ENCODE measurements around the gene NEDD8. TPM values are rescaled to one million over a fixed set of nuclear protein-coding genes. Genes with fewer than 3 reads are reported as not detected.

NEDD8 gene
- total and polyA plus RNA-seq, 7 donors, result 135 to 315 (median 206) TPM

GRCh38 chr14:24196071-24197055 is 35.8 kb downstream of the NEDD8 start:
- Histone ChIP-seq H3K4me1 (peaks cover 22% of the 10 kb centered on the region), H3K4me3 (peak overlapping the region; percentile 89), H3K9me3 (no peaks in the 10 kb centered on the region), H3K27me3 (ENCODE audit: insufficient read depth in 3 of 3, low read length in 2 of 3) (no peaks in the 10 kb centered on the region), H3K36me3 (ENCODE audit: insufficient read depth in 1 of 2, low read depth in 1 of 2) (peaks cover 0 to 31% of the 10 kb centered on the region in 2 donors), H3K27ac (peak overlapping the region; percentile 96)
- intact Hi-C loops (cut with DNase I), result no loop called here
- DNase-seq (no peak), ATAC-seq (peak; percentile 11 to 45 (median 31))
- WGBS, 3 donors, result 34 to 35% (median 34%) methylated on average over 33 of the region's 33 CpGs
- no peak for TF ChIP-seq CTCF (IDR thresholded peaks at IDR 0.05)

GRCh38 chr14:24195186-24196070 is 36.7 kb downstream of the NEDD8 start, which contains the start of gene TM9SF1:
TM9SF1 (minus strand) TSS chr14:24195441; CDS start chr14:24195019, 422 bp downstream.
- ATAC-seq (peak; percentile 93 to 97 (median 94)), DNase-seq (peak; percentile 91 to 95)
- Histone ChIP-seq H3K27ac (peak within 1 kb of the TSS; percentile 96), H3K4me3 (peak within 1 kb of the TSS; percentile 89), H3K4me1 (peaks cover 22% of the 10 kb centered on the region), H3K9me3 (no peaks in the 10 kb centered on the region), H3K36me3 (ENCODE audit: insufficient read depth in 1 of 2, low read depth in 1 of 2) (peaks cover 0 to 35% of the 10 kb centered on the region in 2 donors), H3K27me3 (ENCODE audit: insufficient read depth in 3 of 3, low read length in 2 of 3) (no peaks in the 10 kb centered on the region)
- intact Hi-C loops (cut with DNase I), result no loop called here
- 0 to 1% (median 1%) methylated on average over 82 to 89 of the region's 89 CpGs for WGBS, 3 donors
- TF ChIP-seq CTCF (IDR thresholded peaks at IDR 0.05), result no peak

GRCh38 chr14:24194873-24195185 is 37.3 kb downstream of the NEDD8 start:
- intact Hi-C loops (cut with DNase I), result no loop called here
- peak in 2 of 4 donors; percentile 1 for ATAC-seq
- WGBS, 3 donors, result 46 to 47% (median 46%) methylated on average over 8 of the region's 8 CpGs

More at GRCh38 chr14:24194873-24195185, 37.3 kb downstream of the NEDD8 start:
- Histone ChIP-seq H3K36me3 (ENCODE audit: insufficient read depth in 1 of 2, low read depth in 1 of 2) (peaks cover 0 to 41% of the 10 kb centered on the region in 2 donors), H3K27me3 (ENCODE audit: insufficient read depth in 3 of 3, low read length in 2 of 3) (no peaks in the 10 kb centered on the region), H3K4me3 (peak overlapping the region; percentile 89), H3K27ac (peak overlapping the region; percentile 96), H3K9me3 (no peaks in the 10 kb centered on the region), H3K4me1 (peaks cover 22% of the 10 kb centered on the region)
- no peak for TF ChIP-seq CTCF (IDR thresholded peaks at IDR 0.05)
- no peak for DNase-seq
